Activated CD8-positive, alpha-beta memory T cell treated with anti-CD3 and anti-CD28 coated beads, Interleukin-2, amount 10 ng/mL, durations not matched to agents 7 days and 5 days (primary cell): ENCODE results near the gene PTPRN2. TPM values are rescaled to one million over a fixed set of nuclear protein-coding genes. Genes with fewer than 3 reads are reported as not detected.
"Not testable (repeated sequence)": the region's sequence is repeated elsewhere in the genome, so short reads cannot be mapped to it uniquely, and the experiment has no call there.

Source experiments
- ATAC-seq: fragments of 150-1000 bp; cut with Tn5 transposase; one replicate; pipeline ENCODE4 v1.10.0; 2021; ENCODE audit warnings: moderate library complexity
- CTCF ChIA-PET: fragments of 350-600 bp; sonication (Branson Sonifier 250); formaldehyde crosslinking; loops from one replicate; lab custom pipeline; 2021; ENCODE audit warnings: antibody characterized with exemption; lab: Charles Lee
- DNase-seq: peaks from one replicate; pipeline ENCODE4 v3.0.0-alpha.2; 2020
- H3K27ac Mint-ChIP-seq: one replicate; pipeline ENCODE4 v1.8.0; 2021; ENCODE audit warnings: mild to moderate bottlenecking, mixed read lengths
- H3K27me3 Mint-ChIP-seq: one replicate; pipeline ENCODE4 v1.8.0; 2021; ENCODE audit warnings: mixed read lengths
- H3K36me3 Mint-ChIP-seq: one replicate; pipeline ENCODE4 v1.8.0; 2021; ENCODE audit warnings: mild to moderate bottlenecking, mixed read lengths
- H3K4me1 Mint-ChIP-seq: one replicate; pipeline ENCODE4 v1.8.0; 2021; ENCODE audit warnings: mixed read lengths
- H3K4me3 Mint-ChIP-seq: one replicate; pipeline ENCODE4 v1.8.0; 2021; ENCODE audit warnings: mild to moderate bottlenecking, moderate library complexity, mixed read lengths
- H3K9me3 Mint-ChIP-seq: one replicate; pipeline ENCODE4 v1.8.0; 2022; ENCODE audit warnings: low read depth, mixed read lengths
- total RNA-seq, 2 experiments: library from RNA; stranded (reverse); gene quantifications; one replicate each; pipeline ENCODE4 v1.2.3, GENCODE V29; 2021

The PTPRN2 gene
- total RNA-seq, 2 experiments from 2014 or later, result 3.2 to 5.7 TPM

GRCh38 chr7:158033925-158034324 is 553.7 kb downstream of the PTPRN2 start:
- CTCF ChIA-PET, H3K4me1 Mint-ChIP-seq, ATAC-seq, DNase-seq, H3K27ac Mint-ChIP-seq, H3K27me3 Mint-ChIP-seq, H3K36me3 Mint-ChIP-seq, H3K4me3 Mint-ChIP-seq: not testable (repeated sequence)
- peaks cover 12% of the 10 kb centered on the region for H3K9me3 Mint-ChIP-seq

DNA sequence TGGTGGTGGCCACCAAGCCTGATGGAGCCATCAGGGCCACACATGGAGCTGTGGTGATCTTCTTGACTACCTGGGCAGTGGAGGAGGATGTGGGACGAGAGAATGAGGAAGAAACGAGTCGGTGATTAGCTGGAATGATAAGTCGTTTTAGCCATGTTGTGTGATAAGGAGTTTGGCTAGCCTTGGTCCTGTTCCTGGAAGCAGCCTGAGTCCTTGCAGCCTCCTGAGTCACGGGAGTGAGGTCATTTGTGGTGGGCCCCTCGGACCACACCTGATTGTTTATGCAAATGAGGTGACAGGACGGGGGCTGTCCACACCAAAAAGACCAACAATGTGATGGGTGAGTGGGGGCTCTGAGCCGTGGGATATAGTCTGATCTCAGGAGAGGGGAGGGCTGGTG is 554.4 kb downstream of the PTPRN2 start:
- no peaks in the 10 kb centered on the region for H3K4me1 Mint-ChIP-seq
- H3K27ac Mint-ChIP-seq, result no peak overlapping the region
- H3K36me3 Mint-ChIP-seq, result no peaks in the 10 kb centered on the region
- no peak overlapping the region for H3K4me3 Mint-ChIP-seq
- H3K27me3 Mint-ChIP-seq, result no peaks in the 10 kb centered on the region
- CTCF ChIA-PET, result no interaction called here
- H3K9me3 Mint-ChIP-seq, result peaks cover 12% of the 10 kb centered on the region
- no peak for ATAC-seq
- no peak for DNase-seq

DNA sequence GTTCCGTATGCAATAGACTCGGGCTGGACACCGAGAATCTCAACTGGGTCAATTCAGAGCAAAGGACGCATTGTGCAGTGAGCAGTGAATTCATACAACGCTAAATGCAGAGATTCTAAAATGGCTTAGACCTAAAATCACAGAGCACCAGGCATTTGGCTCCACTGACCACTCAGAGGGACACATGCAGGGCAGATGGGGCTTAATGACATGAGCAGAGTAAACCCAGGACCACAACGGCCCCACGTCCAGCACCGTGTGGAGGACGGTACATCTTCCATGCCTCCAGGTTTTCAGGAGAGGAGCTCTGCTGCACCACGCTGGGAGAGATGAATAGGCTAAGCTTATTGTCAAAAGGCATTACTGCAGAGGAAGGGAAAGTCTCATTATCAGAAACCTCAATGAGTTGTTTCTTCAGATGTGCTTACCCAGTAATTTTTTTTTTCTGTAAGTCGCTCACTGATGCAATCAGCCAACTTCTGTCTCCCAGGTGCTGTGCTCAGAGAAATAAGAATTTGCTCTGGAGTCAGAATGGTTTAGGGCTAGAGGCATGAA is 555.0 kb downstream of the PTPRN2 start:
- DNase-seq (no peak), ATAC-seq (no peak)
- no peaks in the 10 kb centered on the region for H3K36me3 Mint-ChIP-seq
- H3K4me1 Mint-ChIP-seq, result no peaks in the 10 kb centered on the region
- no peak overlapping the region for H3K27ac Mint-ChIP-seq
- no peak overlapping the region for H3K4me3 Mint-ChIP-seq
- peaks cover 12% of the 10 kb centered on the region for H3K9me3 Mint-ChIP-seq
- CTCF ChIA-PET, result no interaction called here
- H3K27me3 Mint-ChIP-seq, result no peaks in the 10 kb centered on the region

DNA sequence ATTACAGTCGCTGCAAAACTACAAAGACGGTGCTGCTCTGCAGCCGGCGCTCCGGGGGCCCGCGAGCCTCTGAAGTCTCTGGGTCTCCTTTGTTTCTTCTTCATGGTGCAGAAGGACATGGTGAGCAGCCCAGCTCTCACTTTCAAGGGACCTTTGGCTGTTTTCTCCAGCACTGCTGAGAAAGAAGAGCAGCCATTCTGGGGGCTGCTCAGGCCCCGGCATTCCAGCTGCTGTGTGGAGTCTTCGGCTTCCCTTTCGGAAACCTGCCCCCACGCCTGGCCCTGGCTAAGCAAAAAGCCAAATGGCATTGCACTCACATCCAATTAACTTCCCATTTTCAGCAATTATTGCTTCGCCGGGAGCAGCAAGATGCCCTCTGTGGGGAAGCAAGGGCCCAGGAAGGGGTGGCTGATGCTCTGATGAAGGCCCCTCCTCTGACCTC is 555.7 kb downstream of the PTPRN2 start:
- CTCF ChIA-PET, result no interaction called here
- DNase-seq, result no peak
- H3K36me3 Mint-ChIP-seq, result no peaks in the 10 kb centered on the region
- H3K9me3 Mint-ChIP-seq, result peaks cover 12% of the 10 kb centered on the region
- no peak overlapping the region for H3K4me3 Mint-ChIP-seq
- ATAC-seq, result no peak
- no peaks in the 10 kb centered on the region for H3K27me3 Mint-ChIP-seq
- no peaks in the 10 kb centered on the region for H3K4me1 Mint-ChIP-seq
- H3K27ac Mint-ChIP-seq, result no peak overlapping the region

- Mint-ChIP-seq H3K27ac (no peak overlapping the region), H3K4me3 (no peak overlapping the region), H3K36me3 (no peaks in the 10 kb centered on the region), H3K9me3 (peaks cover 10% of the 10 kb centered on the region), H3K4me1 (no peaks in the 10 kb centered on the region), H3K27me3 (no peaks in the 10 kb centered on the region)
- CTCF ChIA-PET, result no interaction called here
- no peak for ATAC-seq
- no peak for DNase-seq
Observed at GRCh38 chr7:158030566-158030965, 557.1 kb downstream of the PTPRN2 start.

DNA sequence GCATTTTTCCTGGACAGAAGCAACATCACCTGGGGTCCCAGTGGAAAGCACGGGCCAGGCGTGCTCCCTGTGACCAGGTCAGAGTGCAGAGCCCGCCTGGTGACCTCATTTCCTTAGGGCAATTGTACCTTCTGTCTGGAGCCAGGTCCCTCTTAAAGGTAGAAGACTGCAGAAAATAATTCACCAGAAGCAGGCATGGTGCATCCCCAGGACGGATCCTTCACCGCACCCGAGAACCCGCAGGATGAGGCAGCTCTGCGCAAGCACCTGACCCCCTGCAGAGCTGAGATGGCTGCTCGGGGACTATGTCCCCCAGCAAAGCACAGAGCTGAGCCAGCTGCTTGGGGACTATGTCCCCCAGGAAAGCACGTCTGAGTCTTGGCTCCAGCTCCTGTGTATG is 557.6 kb downstream of the PTPRN2 start:
- peaks cover 10% of the 10 kb centered on the region for H3K9me3 Mint-ChIP-seq
- H3K27me3 Mint-ChIP-seq, result no peaks in the 10 kb centered on the region
- no peak for ATAC-seq
- DNase-seq, result no peak
- H3K4me3 Mint-ChIP-seq, result no peak overlapping the region
- no peaks in the 10 kb centered on the region for H3K36me3 Mint-ChIP-seq
- CTCF ChIA-PET, result no interaction called here
- H3K27ac Mint-ChIP-seq, result no peak overlapping the region
- no peaks in the 10 kb centered on the region for H3K4me1 Mint-ChIP-seq

DNA sequence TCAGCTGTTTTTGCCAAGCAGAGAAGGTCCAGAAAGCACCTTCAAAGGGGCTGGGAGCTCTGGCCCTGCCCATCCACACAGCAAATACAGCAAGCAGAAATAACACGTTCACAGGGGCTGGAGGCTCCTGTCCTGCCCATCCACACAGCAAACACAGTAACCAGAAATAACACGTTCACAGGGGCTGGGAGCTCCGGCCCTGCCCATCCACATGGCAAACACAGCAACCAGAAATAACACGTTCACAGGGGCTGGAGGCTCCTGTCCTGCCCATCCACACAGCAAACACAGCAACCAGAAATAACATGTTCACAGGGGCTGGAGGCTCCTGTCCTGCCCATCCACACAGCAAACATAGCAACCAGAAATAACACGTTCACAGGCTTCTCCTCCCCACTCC is 558.1 kb downstream of the PTPRN2 start:
- DNase-seq, result no peak
- no peak for ATAC-seq
- Mint-ChIP-seq H3K4me3 (no peak overlapping the region), H3K9me3 (peaks cover 10% of the 10 kb centered on the region), H3K4me1 (no peaks in the 10 kb centered on the region), H3K27me3 (no peaks in the 10 kb centered on the region), H3K36me3 (no peaks in the 10 kb centered on the region), H3K27ac (no peak overlapping the region)
- CTCF ChIA-PET, result no interaction called here

DNA sequence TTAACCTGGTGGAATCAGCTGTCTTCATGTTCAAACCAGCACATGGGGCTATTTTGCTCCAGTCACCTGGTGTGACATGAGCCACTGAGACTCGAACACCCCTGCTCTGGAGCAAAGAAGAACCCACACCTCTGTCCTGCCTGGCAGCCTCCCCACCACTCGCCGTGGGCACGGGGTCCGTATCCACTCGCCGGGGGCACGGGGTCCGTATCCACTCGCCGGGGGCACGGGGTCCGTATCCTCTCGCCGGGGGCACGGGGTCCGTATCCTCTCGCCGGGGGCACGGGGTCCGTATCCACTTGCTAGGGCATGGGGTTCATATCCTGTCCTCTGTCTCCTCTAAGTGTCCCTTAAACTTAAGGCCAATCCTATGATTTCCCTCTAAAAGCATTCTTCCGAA is 558.7 kb downstream of the PTPRN2 start:
- Mint-ChIP-seq H3K36me3 (no peaks in the 10 kb centered on the region), H3K4me1 (no peaks in the 10 kb centered on the region), H3K27ac (no peak overlapping the region), H3K4me3 (no peak overlapping the region), H3K27me3 (no peaks in the 10 kb centered on the region), H3K9me3 (peaks cover 5% of the 10 kb centered on the region)
- CTCF ChIA-PET, result no interaction called here
- no peak for DNase-seq
- ATAC-seq, result no peak

DNA sequence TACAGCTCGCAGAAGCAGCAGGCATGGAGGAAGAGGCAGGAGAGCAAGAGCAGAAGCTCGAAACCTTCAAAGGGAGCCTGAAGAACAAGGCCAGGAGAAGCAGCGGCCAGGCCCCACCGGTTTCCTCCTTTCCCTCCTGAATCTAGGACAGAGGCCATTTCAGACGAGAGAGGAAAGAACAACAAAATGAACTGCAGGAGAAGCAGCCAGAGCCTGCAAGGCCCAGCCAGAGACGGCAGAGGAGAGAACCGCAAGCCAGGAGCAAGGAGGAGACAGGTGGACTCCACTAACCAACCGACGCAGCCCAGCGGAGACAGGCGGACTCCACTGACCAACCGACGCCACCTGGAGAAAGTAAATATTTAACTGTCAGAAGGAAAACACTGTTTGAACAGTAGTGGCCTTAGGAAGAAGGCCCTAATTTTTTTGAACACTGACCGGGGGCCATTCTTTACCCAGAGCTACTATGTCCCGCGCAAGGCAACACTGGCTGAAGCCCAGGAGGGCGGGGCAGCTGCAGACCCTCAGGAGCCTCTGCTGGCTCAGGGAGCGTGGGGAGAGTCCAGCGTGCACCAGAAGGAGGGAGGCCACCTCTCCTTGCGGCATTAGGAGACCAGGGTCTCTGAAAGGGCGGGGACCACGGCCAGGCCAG is 559.2 kb downstream of the PTPRN2 start:
- CTCF ChIA-PET, result no interaction called here
- DNase-seq (no peak), ATAC-seq (no peak)
- Mint-ChIP-seq H3K4me3 (no peak overlapping the region), H3K27ac (no peak overlapping the region), H3K27me3 (no peaks in the 10 kb centered on the region), H3K9me3 (peaks cover 5% of the 10 kb centered on the region), H3K36me3 (no peaks in the 10 kb centered on the region), H3K4me1 (no peaks in the 10 kb centered on the region)

GRCh38 chr7:158027646-158028045 is 560.0 kb downstream of the PTPRN2 start:
- Mint-ChIP-seq H3K4me1 (no peaks in the 10 kb centered on the region), H3K9me3 (peaks cover 2% of the 10 kb centered on the region), H3K36me3 (no peaks in the 10 kb centered on the region), H3K27me3 (no peaks in the 10 kb centered on the region), H3K4me3 (no peak overlapping the region), H3K27ac (no peak overlapping the region)
- no peak for DNase-seq
- CTCF ChIA-PET, result no interaction called here
- ATAC-seq, result no peak

- H3K27ac Mint-ChIP-seq, result no peak overlapping the region
- H3K4me3 Mint-ChIP-seq, result no peak overlapping the region
- CTCF ChIA-PET, result no interaction called here
- H3K9me3 Mint-ChIP-seq, result no peaks in the 10 kb centered on the region
- no peaks in the 10 kb centered on the region for H3K4me1 Mint-ChIP-seq
- H3K27me3 Mint-ChIP-seq, result no peaks in the 10 kb centered on the region
- ATAC-seq (no peak), DNase-seq (no peak)
- no peaks in the 10 kb centered on the region for H3K36me3 Mint-ChIP-seq
Observed at GRCh38 chr7:158026636-158027265, 560.9 kb downstream of the PTPRN2 start.

DNA sequence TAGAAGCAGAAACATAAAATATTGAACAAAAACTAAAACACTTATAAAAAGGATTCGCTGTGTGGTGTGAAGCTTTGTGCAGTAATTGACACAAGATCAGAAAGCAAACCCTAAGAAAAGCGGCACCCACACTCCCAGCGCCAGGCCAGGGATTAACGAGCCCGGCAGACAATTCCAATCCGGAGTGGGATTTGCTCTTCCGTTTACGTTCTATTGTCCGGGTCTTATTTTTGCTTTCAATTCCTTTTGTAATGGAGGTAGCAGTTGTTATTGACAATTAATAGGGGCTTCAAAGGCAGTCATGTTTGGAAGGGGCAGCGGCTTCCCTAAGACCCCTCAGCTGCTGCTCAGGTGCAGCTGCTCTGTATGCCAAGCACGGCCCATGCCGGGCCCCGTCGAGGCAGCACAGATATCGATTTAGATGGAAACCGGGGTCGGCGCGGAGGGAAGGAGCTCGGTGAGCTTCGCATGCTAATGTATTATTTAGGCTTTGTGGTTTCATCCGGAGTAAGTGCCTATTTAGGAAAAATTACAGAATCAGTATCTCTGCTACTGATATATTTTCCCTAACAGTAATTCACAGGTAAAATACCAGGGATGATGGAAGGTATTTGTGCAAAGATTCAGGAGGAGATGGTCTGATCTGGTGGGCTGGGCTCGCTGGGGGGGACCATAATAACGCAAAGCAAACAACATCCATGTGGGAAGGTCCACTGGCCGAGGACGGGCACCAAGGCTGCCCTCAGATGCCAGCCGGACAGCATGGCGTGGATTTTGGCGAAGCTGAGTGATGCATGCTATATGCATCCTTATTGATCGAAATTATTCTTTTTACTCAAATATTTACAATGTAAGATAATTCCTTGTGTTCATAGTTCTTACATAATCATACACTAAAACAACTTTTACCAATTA is 561.7 kb downstream of the PTPRN2 start:
- no peaks in the 10 kb centered on the region for H3K27me3 Mint-ChIP-seq
- H3K36me3 Mint-ChIP-seq, result no peaks in the 10 kb centered on the region
- H3K4me3 Mint-ChIP-seq, result no peak overlapping the region
- H3K9me3 Mint-ChIP-seq, result no peaks in the 10 kb centered on the region
- no peak for DNase-seq
- H3K27ac Mint-ChIP-seq, result no peak overlapping the region
- H3K4me1 Mint-ChIP-seq, result no peaks in the 10 kb centered on the region
- CTCF ChIA-PET, result interaction anchor here (1.7 kb wide), 1 partner anchor 13 kb away, joined by 4 read pairs; no protein-coding TSS in a partner anchor
- ATAC-seq, result no peak

DNA sequence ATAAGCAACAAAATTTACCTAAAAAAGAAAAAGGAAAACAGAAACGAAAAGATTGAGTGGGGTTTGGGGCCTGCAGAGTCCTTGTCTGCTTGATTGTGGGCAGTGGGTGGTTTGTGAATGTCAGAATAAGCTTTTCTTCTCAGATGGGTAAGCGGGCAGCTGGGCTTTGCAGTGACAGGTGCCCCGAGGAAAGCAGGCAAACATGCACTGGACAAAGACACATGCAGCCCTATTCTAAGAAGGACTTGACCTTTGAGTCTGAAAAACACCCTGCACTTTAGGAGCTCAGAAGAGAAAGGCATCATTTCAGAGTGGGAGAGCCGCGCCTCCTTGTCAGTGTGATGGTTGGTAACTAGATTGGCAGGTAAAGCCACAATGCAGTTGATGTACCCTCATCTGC is 562.7 kb downstream of the PTPRN2 start:
- Mint-ChIP-seq H3K36me3 (no peaks in the 10 kb centered on the region), H3K27ac (no peak overlapping the region), H3K4me1 (no peaks in the 10 kb centered on the region), H3K4me3 (no peak overlapping the region), H3K27me3 (no peaks in the 10 kb centered on the region), H3K9me3 (no peaks in the 10 kb centered on the region)
- CTCF ChIA-PET, result interaction anchor here (1.1 to 1.7 kb wide), 2 partner anchors 13 to 14 kb away, joined by 3 to 4 read pairs; no protein-coding TSS in a partner anchor
- no peak for ATAC-seq
- DNase-seq, result no peak
